Measurements from ENCODE around the gene TGM3. TPM values are rescaled to one million over a fixed set of nuclear protein-coding genes. Genes with fewer than 3 reads are reported as not detected.

TGM3 gene
- total RNA-seq, 1 donor, result not detected

DNA sequence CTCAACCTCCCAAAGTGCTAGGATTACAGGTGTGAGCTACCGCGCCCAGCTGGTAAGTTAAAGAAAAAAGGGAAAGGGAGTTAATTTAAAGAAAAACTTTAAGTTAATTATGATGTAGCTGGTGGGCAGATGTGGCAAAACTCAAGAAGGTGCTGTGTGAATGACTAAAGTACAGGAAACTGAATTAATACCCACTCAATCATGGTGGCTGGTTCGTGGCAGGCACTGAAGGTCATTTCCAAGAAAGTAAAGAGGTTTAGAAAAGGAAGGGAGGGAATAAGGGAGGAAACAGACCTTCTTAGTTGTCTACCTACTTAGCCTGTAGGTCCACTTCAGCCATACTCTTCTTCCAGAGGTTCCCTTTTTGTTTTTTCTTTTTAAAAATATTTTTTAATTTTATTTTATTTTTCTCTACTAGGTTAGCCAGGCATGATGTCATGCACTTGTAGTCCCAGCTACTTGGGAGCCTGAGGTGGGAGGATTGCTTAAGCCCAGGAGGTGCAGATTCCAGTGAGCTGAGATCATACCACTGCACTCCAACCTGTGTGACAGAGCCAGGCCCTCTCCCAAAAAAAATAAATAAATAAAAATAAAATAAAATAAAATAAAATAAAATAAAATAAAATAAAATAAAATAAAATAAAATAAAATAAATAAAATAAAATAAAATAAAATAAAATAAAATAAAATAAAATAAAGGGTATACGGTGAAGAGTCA is 11.9 kb upstream of the TGM3 start:
- TF ChIP-seq, protein P1, sequence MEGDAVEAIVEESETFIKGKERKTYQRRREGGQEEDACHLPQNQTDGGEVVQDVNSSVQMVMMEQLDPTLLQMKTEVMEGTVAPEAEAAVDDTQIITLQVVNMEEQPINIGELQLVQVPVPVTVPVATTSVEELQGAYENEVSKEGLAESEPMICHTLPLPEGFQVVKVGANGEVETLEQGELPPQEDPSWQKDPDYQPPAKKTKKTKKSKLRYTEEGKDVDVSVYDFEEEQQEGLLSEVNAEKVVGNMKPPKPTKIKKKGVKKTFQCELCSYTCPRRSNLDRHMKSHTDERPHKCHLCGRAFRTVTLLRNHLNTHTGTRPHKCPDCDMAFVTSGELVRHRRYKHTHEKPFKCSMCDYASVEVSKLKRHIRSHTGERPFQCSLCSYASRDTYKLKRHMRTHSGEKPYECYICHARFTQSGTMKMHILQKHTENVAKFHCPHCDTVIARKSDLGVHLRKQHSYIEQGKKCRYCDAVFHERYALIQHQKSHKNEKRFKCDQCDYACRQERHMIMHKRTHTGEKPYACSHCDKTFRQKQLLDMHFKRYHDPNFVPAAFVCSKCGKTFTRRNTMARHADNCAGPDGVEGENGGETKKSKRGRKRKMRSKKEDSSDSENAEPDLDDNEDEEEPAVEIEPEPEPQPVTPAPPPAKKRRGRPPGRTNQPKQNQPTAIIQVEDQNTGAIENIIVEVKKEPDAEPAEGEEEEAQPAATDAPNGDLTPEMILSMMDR (IDR thresholded peaks at IDR 0.05; ENCODE audit: insufficient read depth, low read length), result no peak
- DNase-seq (ENCODE audit: low read depth), result no peak
- no peak overlapping the region for H3K4me3 ChIP-seq (ENCODE audit: low read depth, low read length)

DNA sequence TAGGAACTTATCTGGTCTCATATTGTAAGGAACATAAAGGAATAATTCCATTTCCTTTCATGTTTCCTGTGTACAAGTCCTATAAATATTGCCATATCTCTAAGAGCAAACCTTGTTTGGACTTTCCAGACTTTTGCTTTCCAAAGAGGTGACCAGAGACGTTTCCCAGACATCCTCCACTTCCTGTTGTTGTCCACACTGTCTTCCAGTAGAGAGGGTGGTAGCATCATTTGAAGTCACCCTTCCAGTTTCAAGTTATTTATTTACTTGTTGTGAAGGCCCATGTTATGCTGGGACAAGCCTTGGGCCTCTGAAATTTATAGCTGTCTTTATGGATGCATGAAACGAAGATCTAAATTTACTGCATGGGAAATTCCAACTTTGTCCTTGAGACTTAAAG is 10.6 kb upstream of the TGM3 start:
- TF ChIP-seq, protein P1 (IDR thresholded peaks at IDR 0.05; ENCODE audit: insufficient read depth, low read length), result no peak
- DNase-seq (ENCODE audit: low read depth), result no peak
- no peak overlapping the region for H3K4me3 ChIP-seq (ENCODE audit: low read depth, low read length)

DNA sequence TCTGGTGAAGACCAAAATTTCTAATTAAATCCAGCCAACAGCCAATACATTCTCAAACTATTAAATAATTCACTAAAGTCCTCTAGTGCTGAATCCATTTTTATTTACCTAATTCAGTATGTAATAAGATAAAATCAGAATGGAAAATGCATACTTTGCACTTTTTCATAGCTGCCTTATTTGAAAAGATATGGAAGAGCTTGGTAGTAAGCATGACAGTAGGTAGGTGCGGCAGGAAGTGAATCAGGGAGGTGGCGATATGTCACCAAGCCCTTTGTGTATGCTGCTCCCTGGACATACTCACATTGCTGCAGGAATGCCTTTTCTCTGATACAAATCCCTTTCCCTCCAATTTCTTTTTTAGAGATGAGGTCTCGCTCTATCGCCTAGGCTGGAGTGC is 10.2 kb upstream of the TGM3 start:
- DNase-seq (ENCODE audit: low read depth), result no peak
- H3K4me3 ChIP-seq (ENCODE audit: low read depth, low read length), result no peak overlapping the region
- TF ChIP-seq, protein P1 (IDR thresholded peaks at IDR 0.05; ENCODE audit: insufficient read depth, low read length), result no peak

DNA sequence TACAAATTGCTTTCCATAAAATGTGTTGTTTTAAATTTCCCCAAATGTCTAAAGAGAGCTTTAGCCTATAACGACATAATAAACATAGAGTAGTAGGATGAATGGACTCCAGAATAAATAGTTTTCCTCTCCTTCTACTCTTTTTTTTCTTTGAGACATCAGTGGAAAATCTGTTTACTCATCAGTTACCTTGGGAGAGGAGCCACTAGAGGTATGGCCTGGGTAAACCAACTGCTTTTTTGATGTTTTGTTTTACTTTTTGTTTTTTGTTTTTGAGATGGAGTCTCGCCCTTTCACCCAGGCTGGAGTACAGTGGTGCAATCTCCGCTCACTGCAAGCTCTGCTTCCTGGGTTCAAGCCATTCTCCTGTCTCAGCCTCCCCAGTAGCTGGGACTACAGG is 8.3 kb upstream of the TGM3 start:
- TF ChIP-seq, protein P1 (IDR thresholded peaks at IDR 0.05; ENCODE audit: insufficient read depth, low read length), result no peak
- no peak for DNase-seq (ENCODE audit: low read depth)
- no peak overlapping the region for H3K4me3 ChIP-seq (ENCODE audit: low read depth, low read length)

DNA sequence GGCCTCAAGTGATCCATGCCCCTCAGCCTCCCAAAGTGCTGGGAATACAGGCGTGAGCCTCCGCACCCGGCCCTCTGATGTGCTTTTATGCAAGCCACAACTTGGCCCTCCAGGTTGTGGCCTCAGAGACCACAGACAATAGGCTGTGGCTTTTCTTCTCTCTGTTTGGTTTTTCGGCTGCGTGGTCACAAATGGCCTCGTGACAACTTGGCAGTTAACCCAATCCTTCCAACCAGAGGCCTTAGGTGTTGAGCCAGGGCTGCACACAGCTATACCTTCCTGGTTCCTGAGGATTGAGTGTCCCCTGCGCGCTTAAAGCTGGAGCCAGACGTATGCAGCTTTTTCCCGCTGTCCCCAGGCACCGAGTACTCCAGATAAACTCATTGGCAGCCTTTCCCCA is 6.3 kb upstream of the TGM3 start:
- no peak for DNase-seq (ENCODE audit: low read depth)
- no peak overlapping the region for H3K4me3 ChIP-seq (ENCODE audit: low read depth, low read length)
- TF ChIP-seq, protein P1 (IDR thresholded peaks at IDR 0.05; ENCODE audit: insufficient read depth, low read length), result no peak

DNA sequence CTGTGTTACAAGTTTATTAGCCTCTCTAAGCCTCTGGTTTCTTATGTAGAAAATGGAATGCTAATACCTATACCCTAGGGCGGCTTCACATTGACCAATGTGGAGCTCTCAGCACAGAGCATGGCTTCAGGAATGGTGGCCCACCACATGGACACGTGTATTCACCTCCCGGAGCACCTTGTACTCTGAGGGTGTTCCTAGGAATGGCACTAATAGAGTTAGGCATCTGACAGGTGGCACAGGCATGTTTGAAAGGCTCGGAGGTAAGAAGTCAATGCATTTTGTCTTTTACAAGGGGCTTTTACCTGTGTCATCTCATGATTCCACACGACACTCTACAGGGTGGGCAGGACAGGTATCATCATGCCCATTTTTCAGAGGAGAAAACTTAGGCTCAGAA is 5.3 kb upstream of the TGM3 start:
- TF ChIP-seq, protein P1 (IDR thresholded peaks at IDR 0.05; ENCODE audit: insufficient read depth, low read length), result no peak
- H3K4me3 ChIP-seq (ENCODE audit: low read depth, low read length), result no peak overlapping the region
- no peak for DNase-seq (ENCODE audit: low read depth)

Measured in fibroblast of the aortic adventitia (primary cell).